SIG-M5 (cell line): ENCODE results near the gene TMSB10.
"Not testable (repeated sequence)": the region's sequence is repeated elsewhere in the genome, so short reads cannot be mapped to it uniquely, and the experiment has no call there.

ENCODE experiments used
- DNase-seq: peaks from one replicate; lab custom pipeline; 2025; lab: John Stamatoyannopoulos, UW

TMSB10 gene

GRCh38 chr2:84940088-84940470 is 34.6 kb downstream of the TMSB10 start:
- DNase-seq = no peak

GRCh38 chr2:84940831-84941412 is 35.5 kb downstream of the TMSB10 start:
- DNase-seq = no peak

- DNase-seq = no peak
Measured at GRCh38 chr2:84942166-84942565, 36.7 kb downstream of the TMSB10 start.

GRCh38 chr2:84942964-84943421 is 37.5 kb downstream of the TMSB10 start:
- no peak for DNase-seq

- no peak for DNase-seq
Measured at GRCh38 chr2:84944295-84944909, 38.9 kb downstream of the TMSB10 start.

- not testable (repeated sequence) for DNase-seq
Measured at GRCh38 chr2:84945838-84946203, 40.4 kb downstream of the TMSB10 start.

DNA sequence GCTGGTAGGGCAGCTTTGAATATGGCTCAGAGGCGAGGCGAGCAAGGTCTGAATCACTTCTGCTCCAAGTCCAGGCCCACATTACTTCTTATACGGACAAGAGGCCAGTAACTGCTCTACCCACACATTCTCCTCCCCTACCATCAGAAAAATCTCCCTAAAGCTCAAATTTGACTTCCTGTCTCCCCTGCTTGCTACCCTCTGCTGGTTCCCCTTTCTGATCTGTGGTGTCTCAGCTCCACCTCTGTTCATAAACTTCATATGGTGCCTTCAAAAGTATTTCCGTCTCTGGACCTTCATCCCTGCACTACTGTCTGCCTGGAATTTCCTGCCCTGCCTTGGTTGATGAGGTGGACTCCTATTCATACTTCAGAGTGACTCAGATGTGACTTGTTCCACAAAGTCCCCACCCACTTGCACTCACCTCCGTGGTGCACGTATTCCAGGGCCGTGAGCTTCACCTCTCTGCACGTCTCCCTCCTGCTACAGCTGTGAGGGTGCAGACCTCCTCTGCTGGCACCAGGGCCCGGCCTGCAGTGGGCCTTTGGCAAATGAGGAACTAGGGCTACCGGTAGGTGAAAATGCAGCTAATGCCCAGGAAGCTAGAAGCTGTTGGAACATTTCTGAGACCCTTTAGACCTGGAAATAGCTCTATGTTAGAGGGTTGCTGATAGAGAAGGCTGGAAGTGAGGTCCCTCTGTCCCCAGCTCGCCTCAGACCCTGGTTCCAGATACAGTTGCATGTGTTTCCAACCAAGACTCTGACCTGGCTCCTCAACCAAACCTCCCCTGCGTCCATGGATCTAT is 41.0 kb downstream of the TMSB10 start:
- DNase-seq = peak; percentile 50

DNA sequence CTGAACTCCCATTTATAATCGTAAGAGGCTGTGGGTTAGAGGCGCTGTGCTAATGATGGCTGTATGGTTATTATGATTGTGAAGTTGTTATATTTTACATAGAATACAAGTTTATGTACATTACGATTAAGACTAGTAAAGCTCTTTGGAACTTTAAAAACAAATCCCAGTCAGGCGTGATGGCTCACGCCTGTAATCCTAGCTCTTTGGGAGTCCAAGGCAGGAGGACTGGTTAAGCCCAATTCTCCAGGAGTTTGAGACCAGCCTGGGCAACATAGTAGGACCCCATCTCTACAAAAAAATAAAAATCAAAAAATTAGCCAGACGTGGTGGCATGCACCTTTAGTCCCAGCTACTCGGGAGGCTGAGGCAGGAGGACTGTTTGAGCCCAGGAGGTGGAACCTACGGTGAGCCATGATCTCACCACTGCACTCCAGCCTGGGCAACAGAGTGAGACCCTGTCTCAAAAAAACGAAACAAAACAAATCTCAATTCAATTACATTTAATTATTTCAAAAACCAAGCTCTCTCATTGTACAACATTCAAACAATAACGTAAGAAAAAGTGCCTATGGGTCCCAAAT is 41.6 kb downstream of the TMSB10 start:
- no peak for DNase-seq

DNA sequence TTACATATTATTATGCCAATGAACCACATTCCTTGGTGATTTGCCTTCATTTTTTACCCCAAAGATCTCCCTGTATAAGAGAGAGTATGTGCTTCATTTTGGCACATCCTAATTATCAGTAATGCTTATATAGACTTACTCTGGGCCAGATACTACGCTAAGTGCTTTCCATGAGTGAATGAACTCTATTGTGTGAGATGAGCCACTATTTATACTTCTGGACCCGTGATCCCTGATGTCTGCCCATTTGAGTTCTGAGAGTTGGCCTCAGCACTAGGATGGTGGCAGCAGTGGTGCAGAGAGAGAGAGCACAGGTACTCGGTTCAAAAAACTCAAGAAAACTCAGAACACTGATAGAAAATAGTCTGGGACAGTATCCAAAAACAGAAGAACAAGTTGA is 48.1 kb downstream of the TMSB10 start:
- DNase-seq = no peak

- DNase-seq = no peak
Measured at GRCh38 chr2:84954329-84954728, 48.9 kb downstream of the TMSB10 start.
